ENCODE measurements around the gene CALR.

GRCh38 chr19:12944104-12944674 is 5.8 kb downstream of the CALR start:
- TF ChIP-seq CTCF (IDR thresholded peaks at IDR 0.05) (no peak), POLR2A (IDR thresholded peaks at IDR 0.05) (no peak)

Data from adrenal gland (tissue), 5 donors.